ENCODE data around the gene TUBB. TPM values are rescaled to one million over a fixed set of nuclear protein-coding genes. Genes with fewer than 3 reads are reported as not detected.

The TUBB gene
- total RNA-seq, 1 donor from 2014 or later: 187 TPM

DNA sequence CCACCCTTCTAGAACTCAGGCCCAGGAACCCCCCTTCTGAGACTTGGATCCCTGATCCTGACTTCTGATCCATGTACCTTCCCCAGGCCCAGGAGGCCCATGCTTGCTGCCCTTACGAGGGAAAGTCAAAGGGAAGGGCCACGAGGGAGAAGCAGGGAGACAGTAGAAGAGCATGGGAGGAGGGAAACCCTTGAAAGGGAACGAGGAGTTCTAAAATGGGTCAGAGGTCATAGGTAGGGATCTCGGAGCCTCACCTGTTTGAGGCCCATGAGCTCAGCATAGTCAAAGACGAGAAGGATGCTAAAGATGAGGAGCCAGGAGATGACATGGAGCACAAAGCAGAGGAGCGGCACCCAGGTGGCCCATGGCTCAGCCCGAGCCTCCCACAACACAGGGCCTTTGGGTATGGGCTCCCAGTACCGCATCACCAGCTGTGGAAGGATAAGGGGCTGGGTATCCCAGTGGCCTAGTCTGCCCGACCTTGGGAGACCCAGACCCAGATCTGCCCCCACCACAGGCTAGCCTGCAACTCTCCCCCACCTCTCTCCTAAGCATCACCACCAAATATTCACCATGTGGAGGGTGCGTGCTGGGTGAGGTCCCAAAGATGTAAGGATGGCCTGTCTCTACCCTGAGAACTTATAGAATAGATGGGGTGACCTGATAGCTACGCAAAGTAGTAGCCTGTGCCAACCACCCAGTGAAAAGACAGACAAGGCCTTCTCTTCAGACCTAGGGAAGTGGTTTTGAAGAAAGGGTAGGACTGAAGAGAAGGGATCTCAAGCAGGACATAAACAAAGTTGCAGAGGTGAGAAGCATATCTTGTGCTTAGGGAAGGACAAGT is 30.9 kb upstream of the TUBB start:
- Histone ChIP-seq H3K4me3 (peak overlapping the region; percentile 83), H3K36me3 (no peaks in the 10 kb centered on the region), H3K4me1 (peaks cover 71% of the 10 kb centered on the region), H3K9me3 (replicated peaks) (no peaks in the 10 kb centered on the region), H3K27ac (replicated peaks) (peak overlapping the region; percentile 97), H3K27me3 (ENCODE audit: low read depth) (no peaks in the 10 kb centered on the region)
- intact Hi-C loops (cut with micrococcal nuclease): no loop called here
- DNase-seq: peak; percentile 5
- TF ChIP-seq, protein P1, sequence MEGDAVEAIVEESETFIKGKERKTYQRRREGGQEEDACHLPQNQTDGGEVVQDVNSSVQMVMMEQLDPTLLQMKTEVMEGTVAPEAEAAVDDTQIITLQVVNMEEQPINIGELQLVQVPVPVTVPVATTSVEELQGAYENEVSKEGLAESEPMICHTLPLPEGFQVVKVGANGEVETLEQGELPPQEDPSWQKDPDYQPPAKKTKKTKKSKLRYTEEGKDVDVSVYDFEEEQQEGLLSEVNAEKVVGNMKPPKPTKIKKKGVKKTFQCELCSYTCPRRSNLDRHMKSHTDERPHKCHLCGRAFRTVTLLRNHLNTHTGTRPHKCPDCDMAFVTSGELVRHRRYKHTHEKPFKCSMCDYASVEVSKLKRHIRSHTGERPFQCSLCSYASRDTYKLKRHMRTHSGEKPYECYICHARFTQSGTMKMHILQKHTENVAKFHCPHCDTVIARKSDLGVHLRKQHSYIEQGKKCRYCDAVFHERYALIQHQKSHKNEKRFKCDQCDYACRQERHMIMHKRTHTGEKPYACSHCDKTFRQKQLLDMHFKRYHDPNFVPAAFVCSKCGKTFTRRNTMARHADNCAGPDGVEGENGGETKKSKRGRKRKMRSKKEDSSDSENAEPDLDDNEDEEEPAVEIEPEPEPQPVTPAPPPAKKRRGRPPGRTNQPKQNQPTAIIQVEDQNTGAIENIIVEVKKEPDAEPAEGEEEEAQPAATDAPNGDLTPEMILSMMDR (IDR thresholded peaks at IDR 0.05; ENCODE audit: borderline replicate concordance): no peak

DNA sequence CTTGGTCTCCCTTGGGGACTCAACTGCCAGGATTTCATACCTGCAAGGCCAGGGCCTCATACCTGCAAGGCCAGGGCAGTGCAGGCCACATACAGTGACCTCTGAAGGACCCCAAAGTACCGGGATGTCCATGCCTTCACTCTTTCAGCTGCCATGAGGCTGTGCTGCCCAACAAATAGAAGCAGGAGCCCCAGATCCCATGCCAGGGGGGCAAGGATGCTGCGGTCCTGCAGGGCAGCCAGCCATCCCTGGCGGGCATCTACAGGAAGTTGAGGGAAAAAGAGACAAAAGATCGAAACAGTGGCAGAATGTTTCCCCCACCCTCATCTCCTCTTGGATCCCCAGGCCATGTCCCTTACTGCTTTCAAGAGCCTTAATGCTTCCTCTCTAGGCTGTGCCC is 30.2 kb upstream of the TUBB start:
- intact Hi-C loops (cut with micrococcal nuclease): no loop called here
- H3K27ac ChIP-seq (replicated peaks): peak overlapping the region; percentile 97
- H3K4me1 ChIP-seq: peaks cover 63% of the 10 kb centered on the region
- no peak for DNase-seq
- TF ChIP-seq, protein P1 (IDR thresholded peaks at IDR 0.05; ENCODE audit: borderline replicate concordance): no peak
- no peaks in the 10 kb centered on the region for H3K36me3 ChIP-seq
- peak overlapping the region; percentile 73 for H3K4me3 ChIP-seq
- H3K27me3 ChIP-seq (ENCODE audit: low read depth): no peaks in the 10 kb centered on the region
- H3K9me3 ChIP-seq (replicated peaks): no peaks in the 10 kb centered on the region

DNA sequence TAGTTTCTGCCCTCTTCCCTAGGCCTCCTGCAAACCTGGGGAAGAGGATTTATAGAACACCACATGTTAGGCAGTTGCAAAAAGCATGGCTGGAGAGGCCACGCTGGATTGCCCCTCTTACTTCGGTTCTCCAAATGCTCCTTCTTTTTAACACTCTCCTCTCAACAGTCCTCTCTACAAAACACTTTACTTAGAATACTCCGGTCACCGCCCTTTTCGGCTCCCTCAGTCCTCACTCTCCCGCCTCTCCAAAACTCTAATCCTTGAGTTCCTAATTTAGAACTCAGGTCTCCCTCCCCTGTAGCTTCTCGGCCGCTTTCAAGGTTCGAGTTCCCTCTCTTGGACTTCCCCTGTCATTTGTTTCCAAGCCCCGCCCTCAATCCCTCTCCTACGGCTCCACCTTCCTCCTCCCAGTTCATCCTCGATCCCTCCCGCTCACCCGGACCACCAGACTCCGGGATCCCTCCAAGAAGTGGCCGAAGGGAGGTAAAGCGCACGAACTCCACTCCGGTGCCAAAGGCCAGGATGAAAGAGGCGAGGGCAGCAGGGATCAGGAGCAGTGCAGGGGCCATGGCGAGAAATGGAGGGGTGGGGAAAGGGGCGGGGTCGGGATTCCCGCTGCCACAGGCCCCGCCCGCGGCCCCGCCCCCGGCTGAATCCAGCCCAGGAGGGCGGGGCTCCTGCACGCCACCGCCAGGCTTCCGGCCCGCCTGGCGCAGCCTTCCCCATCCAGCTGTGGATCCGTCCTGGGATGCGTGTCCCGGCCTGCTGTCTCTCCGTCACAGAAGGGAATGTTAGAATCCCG is 29.5 kb upstream of the TUBB start, which contains the start of gene NRM:
NRM (minus strand) TSS at position 582 of the 805 bp plus-strand sequence; CDS start at position 572, 10 bp downstream.
- peak within 1 kb of the TSS; percentile 73 for H3K4me3 ChIP-seq
- H3K27ac ChIP-seq (replicated peaks): peak within 1 kb of the TSS; percentile 97
- no peaks in the 10 kb centered on the region for H3K9me3 ChIP-seq (replicated peaks)
- TF ChIP-seq, protein P1 (IDR thresholded peaks at IDR 0.05; ENCODE audit: borderline replicate concordance): no peak
- H3K4me1 ChIP-seq: peaks cover 57% of the 10 kb centered on the region
- H3K36me3 ChIP-seq: no peaks in the 10 kb centered on the region
- DNase-seq: peak; percentile 89
- no peaks in the 10 kb centered on the region for H3K27me3 ChIP-seq (ENCODE audit: low read depth)
- intact Hi-C loops (cut with micrococcal nuclease): no loop called here

DNA sequence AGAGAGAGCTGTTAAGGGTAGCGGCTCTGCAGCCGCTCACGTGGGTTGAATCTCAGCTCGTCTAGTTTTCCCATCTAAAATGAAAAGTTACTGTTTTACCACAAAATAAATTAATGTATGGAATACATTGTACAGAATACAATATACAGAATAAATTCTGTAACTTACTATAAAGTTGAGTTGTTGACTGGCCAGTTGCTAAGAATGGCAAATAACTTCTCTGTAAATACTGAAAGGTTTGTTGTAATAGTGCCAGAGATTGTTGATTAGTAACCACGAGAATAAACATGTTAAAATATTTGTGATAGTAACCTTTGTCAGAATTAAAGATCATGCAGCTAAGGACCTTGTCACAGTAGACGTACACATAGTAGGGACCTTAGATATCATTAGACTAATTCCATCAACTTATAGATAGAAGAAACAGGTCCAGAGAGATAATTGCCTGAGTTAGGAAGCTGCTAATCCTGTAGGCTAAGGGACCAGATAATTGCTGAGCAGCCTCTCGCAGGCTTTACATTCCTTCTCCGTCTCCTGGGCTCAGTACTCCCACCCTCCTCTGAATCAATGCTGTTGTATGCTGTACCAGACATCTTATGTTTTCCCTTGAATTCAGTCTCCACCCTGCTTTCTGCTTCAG is 28.8 kb upstream of the TUBB start:
- TF ChIP-seq, protein P1 (IDR thresholded peaks at IDR 0.05; ENCODE audit: borderline replicate concordance): no peak
- DNase-seq: no peak
- Histone ChIP-seq H3K27ac (replicated peaks) (peak overlapping the region; percentile 97), H3K4me1 (peaks cover 50% of the 10 kb centered on the region), H3K9me3 (replicated peaks) (no peaks in the 10 kb centered on the region), H3K36me3 (no peaks in the 10 kb centered on the region), H3K27me3 (ENCODE audit: low read depth) (no peaks in the 10 kb centered on the region), H3K4me3 (peak overlapping the region; percentile 73)
- intact Hi-C loops (cut with micrococcal nuclease): no loop called here

DNA sequence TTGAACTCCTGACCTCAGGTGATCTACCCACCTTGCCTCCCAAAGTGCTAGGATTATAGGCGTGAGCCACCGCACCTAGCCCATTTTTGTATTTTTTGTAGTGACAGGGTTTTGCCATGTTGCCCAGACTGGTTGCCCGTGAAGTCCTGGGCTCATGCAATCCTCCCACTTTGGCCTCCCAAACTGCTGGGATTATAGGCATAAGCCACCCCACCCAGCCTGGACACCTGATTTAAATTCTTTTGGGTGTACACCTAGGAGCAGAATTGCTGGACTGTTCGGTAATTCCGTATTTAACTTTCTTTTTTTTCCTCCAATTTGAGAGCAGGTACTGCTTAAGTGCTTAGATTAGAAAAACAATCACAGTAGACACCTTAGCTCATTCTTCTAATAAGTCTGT is 23.7 kb upstream of the TUBB start:
- Histone ChIP-seq H3K4me3 (no peak overlapping the region), H3K9me3 (replicated peaks) (no peaks in the 10 kb centered on the region), H3K4me1 (peaks cover 13% of the 10 kb centered on the region), H3K27ac (replicated peaks) (no peak overlapping the region), H3K36me3 (peaks cover 12% of the 10 kb centered on the region), H3K27me3 (ENCODE audit: low read depth) (no peaks in the 10 kb centered on the region)
- intact Hi-C loops (cut with micrococcal nuclease): no loop called here
- TF ChIP-seq, protein P1 (IDR thresholded peaks at IDR 0.05; ENCODE audit: borderline replicate concordance): no peak
- no peak for DNase-seq
